AG09309 (cell line): Measurements from ENCODE around the gene BMPER.

Experiments
- DNase-seq: peaks from one replicate; pipeline ENCODE4 v3.0.0-alpha.2; 2010; ENCODE audit warnings: low read depth
- H3K4me3 ChIP-seq: 2 replicates; pipeline ENCODE4 v1.5.1; 2011; ENCODE audit warnings: mild to moderate bottlenecking, low read depth, low read length, moderate library complexity; ENCODE audit not compliant: control insufficient read depth
- CTCF ChIP-seq: IDR thresholded peaks from 2 replicates; pipeline ENCODE4 v1.5.1; 2011; ENCODE audit warnings: mild to moderate bottlenecking, low read depth, low read length, inconsistent platforms; ENCODE audit not compliant: insufficient read depth, control insufficient read depth; ENCODE audit errors: missing control alignments

BMPER gene

GRCh38 chr7:34036972-34037792 is 131.8 kb downstream of the BMPER start:
- no peak for TF ChIP-seq CTCF
- H3K4me3 ChIP-seq, result no peak overlapping the region
- no peak for DNase-seq

GRCh38 chr7:34038816-34039470 is 133.6 kb downstream of the BMPER start:
- DNase-seq, result no peak

GRCh38 chr7:34041707-34042106 is 136.4 kb downstream of the BMPER start:
- no peak for DNase-seq
- no peak for TF ChIP-seq CTCF
- H3K4me3 ChIP-seq, result no peak overlapping the region

More at GRCh38 chr7:34038816-34039470, 133.6 kb downstream of the BMPER start:
- no peak overlapping the region for H3K4me3 ChIP-seq
- TF ChIP-seq CTCF, result no peak

GRCh38 chr7:34042406-34042805 is 137.1 kb downstream of the BMPER start:
- TF ChIP-seq CTCF, result no peak
- no peak overlapping the region for H3K4me3 ChIP-seq
- no peak for DNase-seq

- no peak overlapping the region for H3K4me3 ChIP-seq
- TF ChIP-seq CTCF, result no peak
- no peak for DNase-seq
Measured at GRCh38 chr7:34043461-34044305, 138.3 kb downstream of the BMPER start.

- DNase-seq, result no peak
- no peak for TF ChIP-seq CTCF
Measured at GRCh38 chr7:34044306-34044643, 138.9 kb downstream of the BMPER start.

More at GRCh38 chr7:34044306-34044643, 138.9 kb downstream of the BMPER start:
- no peak overlapping the region for H3K4me3 ChIP-seq
